GM23338 (cell line): ENCODE results near the gene ACTA2. TPM values are rescaled to one million over a fixed set of nuclear protein-coding genes. Genes with fewer than 3 reads are reported as not detected.

ENCODE experiments used
- ATAC-seq: fragments of 200-7000 bp; cut with Tn5 transposase; 3 replicates; pipeline ENCODE4 v1.9.1; 2020
- DNase-seq: peaks from one replicate; pipeline ENCODE4 v3.0.0-alpha.2; 2015; ENCODE audit warnings: low spot score
- H2AFZ ChIP-seq: fragments of 200-600 bp; sonication (generic); 2 replicates; pipeline ENCODE4 v1.8.0; 2016; ENCODE audit warnings: antibody characterized with exemption, mild to moderate bottlenecking, moderate library complexity
- H3F3A ChIP-seq: fragments of 200-600 bp; sonication (generic); replicated peaks from 2 replicates; pipeline ENCODE4 v1.8.0; 2017; ENCODE audit warnings: antibody characterized with exemption, mixed run types, low read depth
- H3K27ac ChIP-seq: fragments of 200-600 bp; sonication (generic); 2 replicates; pipeline ENCODE4 v1.6.1; 2016; ENCODE audit warnings: low read depth
- H3K27me3 ChIP-seq: fragments of 200-600 bp; sonication (generic); 2 replicates; pipeline ENCODE4 v1.8.0; 2016; ENCODE audit warnings: mild to moderate bottlenecking, mixed run types, moderate library complexity; ENCODE audit not compliant: insufficient read depth
- H3K36me3 ChIP-seq: fragments of 200-600 bp; sonication (generic); 2 replicates; pipeline ENCODE4 v1.8.0; 2016; ENCODE audit warnings: mild to moderate bottlenecking; ENCODE audit not compliant: insufficient read depth
- H3K4me1 ChIP-seq: fragments of 200-600 bp; sonication (generic); 2 replicates; pipeline ENCODE4 v1.8.0; 2016; ENCODE audit warnings: mild to moderate bottlenecking, moderate library complexity; ENCODE audit not compliant: insufficient read depth
- H3K4me2 ChIP-seq: fragments of 200-600 bp; sonication (generic); 2 replicates; pipeline ENCODE4 v1.7.1; 2017; ENCODE audit warnings: mixed run types
- H3K4me3 ChIP-seq: fragments of 200-600 bp; sonication (generic); 2 replicates; pipeline ENCODE4 v1.6.1; 2016; ENCODE audit warnings: mixed run types
- H3K79me2 ChIP-seq: fragments of 200-600 bp; sonication (generic); replicated peaks from 2 replicates; pipeline ENCODE4 v1.8.0; 2017; ENCODE audit warnings: mild to moderate bottlenecking; ENCODE audit not compliant: insufficient read depth
- H3K9me2 ChIP-seq: fragments of 200-600 bp; sonication (generic); 2 replicates; pipeline ENCODE4 v1.8.0; 2017; ENCODE audit not compliant: insufficient read depth
- H4K20me1 ChIP-seq: fragments of 200-600 bp; sonication (generic); replicated peaks from 2 replicates; pipeline ENCODE4 v1.8.0; 2017; ENCODE audit warnings: mild to moderate bottlenecking; ENCODE audit not compliant: insufficient read depth
- H3K27ac Mint-ChIP-seq: 2 replicates; pipeline ENCODE4 v1.8.0; 2020; ENCODE audit warnings: inconsistent platforms, mild to moderate bottlenecking, moderate library complexity, mixed read lengths
- H3K27me3 Mint-ChIP-seq: 3 replicates; pipeline ENCODE4 v1.8.0; 2022; ENCODE audit warnings: low read depth, mild to moderate bottlenecking, moderate library complexity, mixed read lengths, inconsistent platforms; ENCODE audit not compliant: insufficient read depth, poor library complexity
- H3K36me3 Mint-ChIP-seq: 3 replicates; pipeline ENCODE4 v1.8.0; 2021; ENCODE audit warnings: low read depth, mild to moderate bottlenecking, inconsistent platforms, moderate library complexity, mixed read lengths
- H3K4me1 Mint-ChIP-seq: 3 replicates; pipeline ENCODE4 v1.8.0; 2020; ENCODE audit warnings: mild to moderate bottlenecking, inconsistent platforms, mixed read lengths
- H3K4me3 Mint-ChIP-seq: 3 replicates; pipeline ENCODE4 v1.8.0; 2021; ENCODE audit warnings: moderate library complexity, mild to moderate bottlenecking, inconsistent platforms, mixed read lengths
- H3K9me3 Mint-ChIP-seq: 3 replicates; pipeline ENCODE4 v1.8.0; 2020; ENCODE audit warnings: moderate library complexity, mild to moderate bottlenecking, inconsistent platforms, mixed read lengths
- CTCF ChIP-seq, 2 experiments: fragments of 200-600 bp in 1 of 2; sonication (generic) in 1 of 2; conservative IDR thresholded peaks; 2 replicates each; pipeline versions ENCODE4 v1.5.1 to v1.6.1; 2016 to 2017; ENCODE audit warnings: antibody characterized with exemption in 2 of 2, low read depth in 2 of 2, mild to moderate bottlenecking in 2 of 2, moderate library complexity in 1 of 2
- ETS1 ChIP-seq: IDR thresholded peaks from 2 replicates; pipeline ENCODE4 v1.6.1; 2016; ENCODE audit warnings: antibody characterized with exemption
- EZH2 ChIP-seq: fragments of 200-600 bp; sonication (generic); IDR thresholded peaks from one replicate; pipeline ENCODE4 v1.8.0; 2017; ENCODE audit warnings: antibody characterized with exemption, mild to moderate bottlenecking, low read depth; ENCODE audit not compliant: unreplicated experiment
- POLR2AphosphoS5 ChIP-seq: IDR thresholded peaks from 2 replicates; pipeline ENCODE4 v1.6.1; 2016; ENCODE audit warnings: antibody characterized with exemption, low read depth
- STAT1 ChIP-seq: IDR thresholded peaks from one replicate; pipeline ENCODE4 v1.6.1; 2016; ENCODE audit warnings: antibody characterized with exemption; ENCODE audit not compliant: unreplicated experiment
- ZNF114 ChIP-seq: fragments of 250-450 bp; sonication (Bioruptor Pico); IDR thresholded peaks from 2 replicates; pipeline ENCODE4 v1.5.0; 2020; ENCODE audit warnings: mild to moderate bottlenecking, moderate library complexity
- ZNF331 ChIP-seq: fragments of 250-450 bp; sonication (Bioruptor Pico); IDR thresholded peaks from 2 replicates; pipeline ENCODE4 v1.5.0; 2020; ENCODE audit warnings: low read depth, mild to moderate bottlenecking, moderate library complexity
- ZNF462 ChIP-seq: fragments of 250-450 bp; sonication (Bioruptor Pico); IDR thresholded peaks from 2 replicates; pipeline ENCODE4 v1.5.0; 2020; ENCODE audit warnings: mild to moderate bottlenecking, moderate library complexity
- polyA plus RNA-seq: library from polyadenylated mRNA; unstranded; fragments of >200 nt; fragmentation: Nextera tagmentation; extraction: Ambion mirVana; gene quantifications from 2 replicates; pipeline ENCODE4 v1.2.1, GENCODE V29; 2016
- total RNA-seq: library from RNA; depleted of rRNA; stranded (reverse); fragments of >200 nt; shearing (Covaris generic); gene quantifications from 2 replicates; pipeline ENCODE4 v1.2.3, GENCODE V29; 2014

ACTA2 gene
- total and polyA plus RNA-seq, 2 experiments from 2014 or later = 3.4 to 9.4 TPM

- H2AFZ ChIP-seq = no peak overlapping the region
- H3K4me3 Mint-ChIP-seq = no peak overlapping the region
- no peak overlapping the region for H3K27ac ChIP-seq
- no peaks in the 10 kb centered on the region for H3K36me3 Mint-ChIP-seq
- TF ChIP-seq ETS1 = no peak
- no peak for TF ChIP-seq EZH2
- no peak for TF ChIP-seq POLR2AphosphoS5
- TF ChIP-seq CTCF (conservative IDR thresholded peaks at IDR 0.05; ENCODE audit: low read depth in 2 of 2) = no peak
- no peaks in the 10 kb centered on the region for H3K4me1 Mint-ChIP-seq
- H3F3A ChIP-seq = no peaks in the 10 kb centered on the region
- ATAC-seq = no peak
- no peaks in the 10 kb centered on the region for H3K27me3 Mint-ChIP-seq
- H3K4me2 ChIP-seq = no peak overlapping the region
- H3K36me3 ChIP-seq = no peaks in the 10 kb centered on the region
- H3K4me1 ChIP-seq = no peaks in the 10 kb centered on the region
- no peak for DNase-seq
- no peaks in the 10 kb centered on the region for H4K20me1 ChIP-seq
- H3K27me3 ChIP-seq = no peaks in the 10 kb centered on the region
- no peak overlapping the region for H3K27ac Mint-ChIP-seq
- no peaks in the 10 kb centered on the region for H3K9me2 ChIP-seq
- no peaks in the 10 kb centered on the region for H3K9me3 Mint-ChIP-seq
- H3K79me2 ChIP-seq = no peaks in the 10 kb centered on the region
- no peak overlapping the region for H3K4me3 ChIP-seq
Observed at GRCh38 chr10:88957381-88957780, 4.8 kb upstream of the ACTA2 start.

- DNase-seq = no peak
- no peak for ATAC-seq
- no peaks in the 10 kb centered on the region for H3F3A ChIP-seq
- H3K79me2 ChIP-seq = no peaks in the 10 kb centered on the region
- no peaks in the 10 kb centered on the region for H3K27me3 ChIP-seq
- H4K20me1 ChIP-seq = no peaks in the 10 kb centered on the region
- no peak overlapping the region for H3K4me2 ChIP-seq
- H3K36me3 ChIP-seq = no peaks in the 10 kb centered on the region
- Mint-ChIP-seq H3K9me3 (no peaks in the 10 kb centered on the region), H3K36me3 (no peaks in the 10 kb centered on the region), H3K27ac (no peak overlapping the region), H3K27me3 (no peaks in the 10 kb centered on the region), H3K4me1 (peaks cover 12% of the 10 kb centered on the region), H3K4me3 (no peak overlapping the region)
- no peak overlapping the region for H3K27ac ChIP-seq
- H3K4me1 ChIP-seq = no peaks in the 10 kb centered on the region
- H3K4me3 ChIP-seq = no peak overlapping the region
- H2AFZ ChIP-seq = no peak overlapping the region
- no peaks in the 10 kb centered on the region for H3K9me2 ChIP-seq
- TF ChIP-seq STAT1 (no peak), CTCF (conservative IDR thresholded peaks at IDR 0.05; ENCODE audit: low read depth in 2 of 2) (no peak), ZNF331 (no peak), EZH2 (no peak), POLR2AphosphoS5 (no peak), ZNF114 (CRISPR knock-in tag) (no peak), ZNF462 (CRISPR knock-in tag) (no peak)
Observed at GRCh38 chr10:88954458-88955083, 2.0 kb upstream of the ACTA2 start.
